Psoas muscle (tissue), 8 donors: Measurements from ENCODE around the gene CNGA2. TPM values are rescaled to one million over a fixed set of nuclear protein-coding genes. Genes with fewer than 3 reads are reported as not detected.

Experiments used
- ATAC-seq, 4 donors: fragments of 200-7000 bp; cut with Tn5 transposase; one replicate each; pipeline ENCODE4 v1.9.1; 2020; ENCODE audit warnings: moderate library complexity in 3 of 4, mild to moderate bottlenecking in 2 of 4
- DNase-seq, 2 donors: peaks; one replicate each; pipeline ENCODE4 v3.0.0-alpha.2; 2020
- H3K27ac ChIP-seq: fragments of 200-600 bp; one replicate; pipeline ENCODE4 v1.8.0; 2022
- H3K27me3 ChIP-seq, 3 donors: fragments of 200-600 bp in 1 of 3; one replicate each; pipeline versions ENCODE4 v1.6.1 to v1.8.0; 2013 to 2022; ENCODE audit warnings: low read length in 2 of 3, mild to moderate bottlenecking in 2 of 3, moderate library complexity in 1 of 3; ENCODE audit not compliant: insufficient read depth in 3 of 3
- H3K36me3 ChIP-seq, 2 donors: fragments of 200-600 bp in 1 of 2; one replicate each; pipeline versions ENCODE4 v1.6.1 to v1.8.0; 2013 to 2022; ENCODE audit warnings: low read depth in 1 of 2, mild to moderate bottlenecking in 1 of 2, moderate library complexity in 1 of 2; ENCODE audit not compliant: insufficient read depth in 1 of 2
- H3K4me1 ChIP-seq: fragments of 200-600 bp; one replicate; pipeline ENCODE4 v1.8.0; 2022
- H3K4me3 ChIP-seq: fragments of 200-600 bp; one replicate; pipeline ENCODE4 v1.8.0; 2022; ENCODE audit warnings: mild to moderate bottlenecking
- H3K9me3 ChIP-seq: fragments of 200-600 bp; one replicate; pipeline ENCODE4 v1.8.0; 2022
- WGBS, 3 donors: extraction: QIAGEN DNeasy Blood & Tissue Kit; methylation state at CpG; one replicate each; pipeline versions ENCODE4 v1.1.6 to v1.1.7; 2013; 5-methylcytosine and 5-hydroxymethylcytosine counted together
- intact Hi-C, 2 donors: fragments of 100-400 bp; cut with DNase I; formaldehyde crosslinking; loops; one replicate each; pipeline versions ENCODE4 v1.11.0 to v1.14.2; 2022
- polyA plus RNA-seq, 3 donors: library from polyadenylated mRNA; stranded (reverse); fragments of 200-250 nt; gene quantifications; one replicate each; pipeline ENCODE4 v1.2.3, GENCODE V29; 2013
- total RNA-seq, 4 donors: library from RNA; stranded (reverse); fragmentation: NEBNext Ultra II Directional in 2 of 4; extraction: Animal tissue kit (Norgen Biotek cat#: 25700) in 2 of 4; gene quantifications; one replicate each; pipeline versions ENCODE4 v1.2.1 to v1.2.4, GENCODE V29; 2021 to 2023
- TF ChIP-seq, protein P1 (sequence below): fragments of 200-600 bp; IDR thresholded peaks from one replicate; pipeline ENCODE4 v1.8.0; 2022; ENCODE audit warnings: antibody characterized with exemption
- donor health status: healthy with polysubstance abuse.
- donor health status: DM: no; HTN: no; CAD: no; lungs with moderate emphysema.
- donor health status: Bipolar disorder and iron deficiency.
- donor health status: healthy.
- donor health status: DM: yes; HTN: yes; CAD: no.
- donor health status: DM: no; HTN: no; CAD: no.
- donor health status: DM: no; HTN: no; CAD: no.
- donor health status: DM: yes; HTN: yes; CAD: no.

The CNGA2 gene
- total and polyA plus RNA-seq, 7 donors = not detected

DNA sequence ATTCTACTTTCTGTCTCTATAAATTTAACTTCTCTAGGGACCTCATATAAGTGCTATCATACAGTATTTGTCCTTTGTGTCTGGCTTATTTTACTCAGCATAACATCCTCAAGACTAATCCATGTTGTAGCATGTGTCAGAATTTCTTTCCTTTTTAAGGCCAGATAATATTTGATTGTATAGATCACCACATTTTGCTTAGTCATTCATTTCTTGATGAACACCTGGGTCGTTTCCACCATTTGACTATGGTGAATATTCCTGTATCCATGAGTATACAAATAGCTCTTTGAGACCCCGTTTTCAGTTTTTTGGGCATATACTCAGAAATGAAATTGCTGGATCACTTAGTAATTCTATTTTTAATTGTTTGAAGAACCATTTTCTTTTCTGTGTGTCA is 12.0 kb downstream of the CNGA2 start:
- ATAC-seq = no peak
- intact Hi-C loops = no loop called here
- H3K27ac ChIP-seq = no peak overlapping the region
- H3K36me3 ChIP-seq = no peaks in the 10 kb centered on the region
- no peak overlapping the region for H3K4me3 ChIP-seq
- DNase-seq = no peak
- H3K9me3 ChIP-seq = no peaks in the 10 kb centered on the region
- H3K27me3 ChIP-seq = peaks cover 0 to 11% (median 0%) of the 10 kb centered on the region in 3 donors
- TF ChIP-seq, protein P1, sequence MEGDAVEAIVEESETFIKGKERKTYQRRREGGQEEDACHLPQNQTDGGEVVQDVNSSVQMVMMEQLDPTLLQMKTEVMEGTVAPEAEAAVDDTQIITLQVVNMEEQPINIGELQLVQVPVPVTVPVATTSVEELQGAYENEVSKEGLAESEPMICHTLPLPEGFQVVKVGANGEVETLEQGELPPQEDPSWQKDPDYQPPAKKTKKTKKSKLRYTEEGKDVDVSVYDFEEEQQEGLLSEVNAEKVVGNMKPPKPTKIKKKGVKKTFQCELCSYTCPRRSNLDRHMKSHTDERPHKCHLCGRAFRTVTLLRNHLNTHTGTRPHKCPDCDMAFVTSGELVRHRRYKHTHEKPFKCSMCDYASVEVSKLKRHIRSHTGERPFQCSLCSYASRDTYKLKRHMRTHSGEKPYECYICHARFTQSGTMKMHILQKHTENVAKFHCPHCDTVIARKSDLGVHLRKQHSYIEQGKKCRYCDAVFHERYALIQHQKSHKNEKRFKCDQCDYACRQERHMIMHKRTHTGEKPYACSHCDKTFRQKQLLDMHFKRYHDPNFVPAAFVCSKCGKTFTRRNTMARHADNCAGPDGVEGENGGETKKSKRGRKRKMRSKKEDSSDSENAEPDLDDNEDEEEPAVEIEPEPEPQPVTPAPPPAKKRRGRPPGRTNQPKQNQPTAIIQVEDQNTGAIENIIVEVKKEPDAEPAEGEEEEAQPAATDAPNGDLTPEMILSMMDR = no peak
- WGBS, 3 donors = 50 to 70% (median 69%) methylated on average over 2 of the region's 2 CpGs
- H3K4me1 ChIP-seq = no peaks in the 10 kb centered on the region

DNA sequence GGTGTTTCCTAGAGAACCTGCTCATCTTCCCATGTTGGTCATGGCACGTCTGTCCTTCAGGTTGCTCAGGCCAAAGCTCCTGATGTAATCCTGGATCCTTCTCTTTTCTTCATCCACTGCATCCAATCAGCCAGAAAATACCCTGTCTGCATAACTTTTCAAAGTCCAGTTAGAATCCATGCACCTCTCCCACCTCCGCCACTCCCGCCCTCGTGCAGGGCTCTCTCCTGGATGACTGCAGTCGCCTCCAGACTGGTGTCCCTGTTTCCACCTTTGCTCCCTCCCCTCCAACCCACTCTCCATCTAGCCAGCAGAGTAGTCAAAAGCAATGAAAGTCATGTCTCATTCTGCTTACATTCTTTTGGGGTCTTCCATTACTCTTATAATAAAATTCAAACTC is 16.0 kb downstream of the CNGA2 start:
- Histone ChIP-seq H3K27me3 (peaks cover 0 to 18% (median 0%) of the 10 kb centered on the region in 3 donors), H3K4me1 (no peaks in the 10 kb centered on the region), H3K36me3 (no peaks in the 10 kb centered on the region), H3K4me3 (no peak overlapping the region), H3K9me3 (no peaks in the 10 kb centered on the region), H3K27ac (no peak overlapping the region)
- intact Hi-C loops = loop anchor here (2.0 to 5.0 kb wide), 2 partner anchors 880 to 882 kb away; no protein-coding TSS in a partner anchor
- DNase-seq (no peak), ATAC-seq (no peak)
- TF ChIP-seq, protein P1 = no peak
- WGBS, 3 donors = 88 to 96% (median 94%) methylated on average over 5 of the region's 5 CpGs

DNA sequence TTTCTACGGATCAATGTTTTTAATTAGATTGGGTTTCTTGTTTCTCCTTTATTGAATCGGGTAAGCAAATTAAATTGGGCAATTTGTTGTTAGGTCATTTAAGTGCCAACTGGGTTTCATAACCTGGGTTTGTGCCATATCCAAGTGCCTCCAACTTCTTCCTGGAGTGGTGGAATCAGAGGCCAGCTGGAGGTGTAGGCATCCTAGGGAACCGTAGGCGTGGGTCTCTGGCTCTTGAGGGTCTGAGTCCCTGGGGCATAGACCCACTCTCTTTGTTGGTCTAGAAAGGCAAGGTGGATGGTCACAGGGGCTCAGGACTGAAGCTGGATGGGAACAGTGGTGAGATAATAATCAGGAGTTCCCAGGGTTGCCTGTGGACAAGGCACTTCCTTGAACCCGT is 18.3 kb downstream of the CNGA2 start:
- TF ChIP-seq, protein P1 = no peak
- intact Hi-C loops = loop anchor here in 1 of 2 donors (5.0 kb wide), 1 partner anchor 879 kb away; no protein-coding TSS in a partner anchor
- Histone ChIP-seq H3K27me3 (peaks cover 0 to 18% (median 0%) of the 10 kb centered on the region in 3 donors), H3K36me3 (no peaks in the 10 kb centered on the region), H3K9me3 (no peaks in the 10 kb centered on the region), H3K27ac (no peak overlapping the region), H3K4me1 (no peaks in the 10 kb centered on the region), H3K4me3 (no peak overlapping the region)
- DNase-seq = no peak
- ATAC-seq = no peak
- WGBS, 3 donors = 25 to 36% (median 32%) methylated on average over 5 of the region's 5 CpGs

DNA sequence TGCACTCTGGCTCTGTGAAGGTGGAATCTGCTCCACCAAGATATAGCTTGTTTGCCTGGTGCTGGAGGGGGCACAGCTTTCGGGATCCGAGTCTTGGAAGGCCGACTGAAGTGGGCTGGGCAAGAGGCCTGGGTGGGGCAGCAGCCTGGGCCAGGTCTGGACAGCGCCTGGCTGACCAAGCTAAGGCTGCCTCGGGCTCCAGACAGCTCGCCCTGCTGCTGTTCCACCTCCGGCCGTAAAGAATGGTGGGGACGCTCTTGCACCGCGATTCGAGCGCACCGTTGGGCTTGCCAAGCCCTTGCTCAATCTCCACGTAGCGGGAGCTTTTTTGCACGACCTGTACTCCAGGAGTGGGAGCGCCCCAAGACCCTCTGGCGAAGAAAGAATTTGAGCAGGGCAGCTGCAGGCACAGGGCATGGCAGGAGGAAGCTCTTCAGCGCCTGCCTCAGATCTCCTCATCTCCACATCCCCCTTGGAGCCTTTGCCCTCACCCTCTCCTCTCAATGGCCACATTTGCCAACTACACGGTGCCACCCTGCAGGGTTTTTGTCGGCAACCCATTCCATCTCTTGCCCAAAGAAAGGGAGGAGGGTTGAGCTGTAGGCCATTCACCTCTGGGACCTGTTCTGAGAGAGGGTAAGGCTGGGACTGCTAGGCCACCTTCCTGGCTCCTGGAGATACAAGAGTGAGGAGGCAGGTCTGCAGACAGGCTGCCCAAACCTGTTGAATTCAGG is 18.9 kb downstream of the CNGA2 start:
- peak; percentile 37 to 68 for DNase-seq
- no peaks in the 10 kb centered on the region for H3K9me3 ChIP-seq
- H3K27ac ChIP-seq = no peak overlapping the region
- ATAC-seq = peak; percentile 47 to 82 (median 78)
- 7 to 10% (median 8%) methylated on average over 18 to 22 of the region's 22 CpGs for WGBS, 3 donors
- intact Hi-C loops = loop anchor here in 1 of 2 donors (5.0 kb wide), 1 partner anchor 879 kb away; no protein-coding TSS in a partner anchor
- no peaks in the 10 kb centered on the region for H3K4me1 ChIP-seq
- no peak overlapping the region for H3K4me3 ChIP-seq
- TF ChIP-seq, protein P1 = peak; percentile 63
- H3K27me3 ChIP-seq = peaks cover 0 to 18% (median 0%) of the 10 kb centered on the region in 3 donors
- no peaks in the 10 kb centered on the region for H3K36me3 ChIP-seq
